ENCODE results near the gene PLAC8L1. TPM values are rescaled to one million over a fixed set of nuclear protein-coding genes. Genes with fewer than 3 reads are reported as not detected.

PLAC8L1 gene
- total and polyA plus RNA-seq, 2 of the 4 experiments (the other 2 are of a cell fraction), result 0.27 TPM; not detected in 1

- H4K20me1 ChIP-seq (ENCODE audit: insufficient read depth, low read length), result no peaks in the 10 kb centered on the region
- WGBS, 2 experiments (ENCODE audit: extremely low coverage in 2 of 2, insufficient read length in 1 of 2), result no CpG with 5 or more reads among the region's 4 CpGs
- no peak overlapping the region for H3K9ac ChIP-seq (ENCODE audit: low read depth, low read length)
- ChIA-PET CTCF (no interaction called here), POLR2A (ENCODE audit: unreplicated experiment) (no interaction called here)
- no peak overlapping the region for H2AFZ ChIP-seq (replicated peaks; ENCODE audit: low read length, poor library complexity)
- H2BK5ac ChIP-seq (ENCODE audit: low read depth, low read length, poor library complexity, severe bottlenecking), result no peak overlapping the region
- TF ChIP-seq MAFK (IDR thresholded peaks at IDR 0.05; ENCODE audit: low read depth, low read length) (no peak), USF2 (IDR thresholded peaks at IDR 0.05; ENCODE audit: low read depth, low read length) (no peak), RAD21 (IDR thresholded peaks at IDR 0.05; ENCODE audit: low read length) (no peak), RCOR1 (IDR thresholded peaks at IDR 0.05; ENCODE audit: insufficient replicate concordance, low read length) (no peak), CHD1 (IDR thresholded peaks at IDR 0.05; ENCODE audit: low read depth, low read length) (no peak), SMC3 (IDR thresholded peaks at IDR 0.05; ENCODE audit: low read depth, low read length) (no peak), CTCF (conservative IDR thresholded peaks at IDR 0.05; ENCODE audit: low read depth, low read length) (no peak), MAZ (IDR thresholded peaks at IDR 0.05; ENCODE audit: borderline replicate concordance, low read depth, low read length) (no peak), BHLHE40 (IDR thresholded peaks at IDR 0.05; ENCODE audit: low read depth, low read length) (no peak), RFX5 (IDR thresholded peaks at IDR 0.05; ENCODE audit: low read depth, low read length) (no peak)
- no peaks in the 10 kb centered on the region for H3K79me1 ChIP-seq (ENCODE audit: low read depth in 1 of 2, low read length in 2 of 2)
- H2AK5ac ChIP-seq (ENCODE audit: low read depth, low read length), result no peak overlapping the region
- no peak overlapping the region for H4K5ac ChIP-seq (ENCODE audit: low read depth, low read length)
- H3K14ac ChIP-seq (replicated peaks; ENCODE audit: low read depth, low read length), result no peak overlapping the region
- H3K4me1 ChIP-seq (ENCODE audit: control insufficient read depth, insufficient read depth, low read length), result no peaks in the 10 kb centered on the region
- H3K9me3 ChIP-seq (ENCODE audit: control insufficient read depth, insufficient read depth, low read length), result no peaks in the 10 kb centered on the region
- no peak overlapping the region for H3K4me3 ChIP-seq (ENCODE audit: insufficient read depth, low read depth, low read length)
- H3K36me3 ChIP-seq (ENCODE audit: control insufficient read depth, insufficient read depth, low read length), result no peaks in the 10 kb centered on the region
- no peak overlapping the region for H2BK120ac ChIP-seq (ENCODE audit: low read depth, low read length)
- H2BK15ac ChIP-seq (ENCODE audit: low read depth, low read length), result no peak overlapping the region
- dilution Hi-C loops (cut with HindIII; ENCODE audit: low sequenced_read_pairs, unreplicated experiment) (no loop called here), in situ Hi-C loops (cut with MboI; ENCODE audit: low sequenced_read_pairs) (no loop called here), intact Hi-C loops (cut with micrococcal nuclease) (no loop called here)
- no peak overlapping the region for H3K4ac ChIP-seq (ENCODE audit: low read depth, low read length)
- H4K8ac ChIP-seq (ENCODE audit: low read depth in 2 of 2, low read length in 2 of 2), result no peak overlapping the region
- H3K18ac ChIP-seq (ENCODE audit: low read depth, low read length), result no peak overlapping the region
- no peak for DNase-seq
- H3K9me1 ChIP-seq (ENCODE audit: insufficient read depth, low read length), result no peaks in the 10 kb centered on the region
- peaks cover 11% of the 10 kb centered on the region; the same call in 1 of the 2 replicates for H3K27me3 ChIP-seq (ENCODE audit: control insufficient read depth, insufficient read depth, low read length)
- no peak overlapping the region for H2AK9ac ChIP-seq (replicated peaks; ENCODE audit: low read depth, low read length, poor library complexity)
- H3K4me2 ChIP-seq (ENCODE audit: low read depth, low read length), result no peak overlapping the region
- H3K23ac ChIP-seq (ENCODE audit: low read depth, low read length), result no peak overlapping the region
- ATAC-seq (ENCODE audit: low read depth), result no peak
- H3K27ac ChIP-seq (ENCODE audit: insufficient read depth, low read length), result no peak overlapping the region
- H4K91ac ChIP-seq (ENCODE audit: insufficient read depth, low read depth, low read length), result no peak overlapping the region
- no TSS peak for BruUV-seq (replicated peaks)
- H2BK20ac ChIP-seq (ENCODE audit: low read depth, low read length), result no peak overlapping the region
- no peak overlapping the region for H3K56ac ChIP-seq (ENCODE audit: extremely low read depth, insufficient read depth, low read length)
Measured at GRCh38 chr5:146071171-146071570, 34.2 kb downstream of the PLAC8L1 start.

Measured in IMR-90 (cell line).